Stimulated activated CD4-positive, alpha-beta T cell treated with anti-CD3 and anti-CD28 coated beads, TNF-alpha, amount 100 ng/mL, for 24 hours (primary cell): ENCODE results near the gene C6orf47.

Experiments
- DNase-seq, 3 experiments: peaks; one replicate each; pipeline ENCODE4 v3.0.0-alpha.2; 2020; ENCODE audit warnings: low read depth in 3 of 3

C6orf47 gene

DNA sequence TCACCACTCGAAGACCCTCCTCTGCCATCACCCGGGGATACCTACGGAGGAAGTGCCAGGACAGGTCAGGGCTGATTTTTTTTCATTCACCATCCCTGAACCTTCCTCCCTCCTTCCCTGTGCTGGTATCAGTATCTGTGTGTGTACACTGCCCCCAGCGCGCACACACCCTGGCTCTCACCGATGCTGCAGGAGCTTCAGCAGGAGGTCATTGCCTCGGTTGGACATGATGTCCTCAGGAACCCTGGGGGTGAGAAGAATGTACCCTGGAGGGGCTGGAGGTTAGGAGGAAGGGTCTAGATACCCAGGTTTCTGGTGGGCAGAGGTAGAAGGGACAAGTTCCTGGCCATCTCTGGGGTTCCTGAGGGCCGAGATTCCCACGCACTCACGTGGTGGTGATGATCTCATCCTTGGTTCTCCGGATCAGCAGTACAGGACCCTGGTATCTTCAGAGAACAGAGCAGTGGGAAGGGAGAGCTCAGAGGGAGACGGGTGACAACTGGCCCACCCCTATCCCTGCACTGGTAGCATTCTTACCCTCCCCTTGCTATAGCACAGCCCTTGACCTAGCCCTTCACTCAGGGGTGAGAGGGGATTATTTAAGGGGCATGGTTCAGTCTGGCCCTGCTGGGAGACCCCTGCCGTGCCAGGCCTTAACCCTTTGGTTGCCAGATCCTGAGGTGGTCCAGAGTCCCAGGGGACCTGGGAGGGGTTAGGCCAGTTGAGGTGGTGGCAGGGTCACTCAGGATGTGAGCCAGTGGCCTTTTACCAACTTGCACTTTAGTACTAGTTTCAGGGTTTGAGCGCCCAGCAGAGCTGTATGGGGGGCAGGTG lies 27.5 kb upstream of the C6orf47 start:
- no peak for DNase-seq

DNA sequence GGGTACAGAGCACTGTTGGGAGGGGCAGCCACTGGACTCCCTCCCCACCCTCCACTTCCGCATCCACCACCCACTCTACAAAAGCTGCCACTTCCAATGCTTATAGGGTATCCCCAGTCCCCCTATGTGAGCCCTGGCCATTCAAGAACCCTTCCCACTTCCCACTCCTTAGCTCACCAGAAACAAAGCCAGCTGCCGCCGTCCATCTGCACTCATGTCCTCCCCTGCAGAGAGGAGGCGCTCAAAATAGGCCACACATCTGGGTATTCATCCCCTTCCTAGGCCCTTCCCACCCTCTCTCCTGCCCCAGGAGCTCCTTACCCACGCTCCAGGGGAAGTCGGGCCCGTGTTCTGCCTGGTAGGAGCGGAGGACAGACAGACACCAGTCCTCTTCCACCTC lies 26.7 kb upstream of the C6orf47 start:
- DNase-seq: no peak

GRCh38 chr6:31686483-31686882 lies 25.9 kb upstream of the C6orf47 start:
- no peak for DNase-seq

GRCh38 chr6:31683591-31683990 lies 23.0 kb upstream of the C6orf47 start:
- no peak for DNase-seq

DNA sequence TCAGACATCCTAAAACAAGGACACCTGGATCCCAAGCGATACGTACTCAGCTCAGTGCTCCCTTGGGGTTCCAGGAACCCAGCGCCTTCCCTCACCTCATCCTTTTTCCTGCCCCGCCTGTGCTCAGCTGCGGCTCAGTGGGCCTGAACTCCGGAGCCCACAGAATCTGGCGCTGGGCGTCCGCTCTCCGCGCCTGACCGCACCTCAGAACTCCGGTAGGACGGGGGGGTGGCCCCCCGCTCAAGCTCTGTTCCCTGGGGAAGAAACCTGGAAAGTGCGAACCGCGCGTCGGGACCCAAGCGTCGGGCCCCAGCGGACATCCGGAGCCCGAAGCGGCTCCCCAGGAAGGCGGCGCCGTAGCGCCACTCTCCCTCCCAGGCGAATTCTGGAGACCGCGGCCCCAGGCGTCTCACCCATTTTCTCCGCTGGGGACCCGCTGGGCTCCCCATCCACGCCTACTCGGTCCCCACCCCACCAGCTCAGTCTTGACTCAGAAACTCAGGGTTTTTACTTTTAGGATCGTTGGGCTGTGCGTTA lies 20.6 kb upstream of the C6orf47 start:
- peak in 1 of 3 experiments; percentile 48 for DNase-seq

DNA sequence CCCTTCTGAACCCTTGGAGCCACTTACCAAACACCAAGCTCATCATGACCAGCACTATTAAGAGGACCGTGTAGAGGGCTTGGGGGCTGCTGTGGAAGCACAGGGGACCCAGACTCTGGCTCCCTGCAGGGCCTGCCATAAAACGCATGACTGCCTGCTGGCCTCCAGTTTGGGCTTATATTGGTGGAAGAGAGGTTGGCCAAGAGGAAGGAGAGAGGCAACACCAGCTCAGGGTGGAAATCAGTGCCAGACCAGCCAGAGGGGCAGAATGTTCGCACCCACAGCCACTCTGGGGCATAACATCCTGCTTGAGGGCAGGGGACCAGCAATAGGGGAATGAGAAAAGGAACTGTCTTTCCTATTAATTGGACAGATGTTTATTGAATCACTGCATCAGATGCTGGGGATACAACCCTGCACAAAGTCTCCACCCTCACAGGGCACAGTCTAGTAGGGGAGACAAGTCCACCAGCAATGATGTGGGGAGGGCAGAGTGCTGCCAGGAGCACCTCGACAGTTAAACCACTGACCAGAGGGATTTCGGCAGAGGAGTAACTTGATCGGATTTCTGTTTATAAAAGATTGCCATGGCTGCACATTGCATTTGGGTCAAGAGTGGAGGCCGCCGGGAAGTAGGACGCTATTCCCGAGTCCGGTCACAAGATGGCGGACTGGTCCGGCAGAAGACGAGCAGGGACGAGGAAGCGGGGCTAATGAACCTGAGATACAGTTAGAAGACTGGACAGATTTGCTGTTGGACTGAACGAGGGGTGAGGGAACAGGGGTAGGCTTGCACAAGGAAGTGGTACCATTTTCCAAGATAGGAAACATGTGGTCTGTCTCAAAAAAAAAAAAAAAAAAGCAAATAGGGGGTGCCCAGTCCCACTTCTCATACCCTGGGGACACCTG lies 19.9 kb upstream of the C6orf47 start, which contains the start of gene LY6G5C:
Gene LY6G5C (minus strand): TSS at position 842 of the 909 bp plus-strand sequence. CDS start 694 bp downstream, at position 148.
- DNase-seq: peak in 2 of 3 experiments; percentile 30 to 57

DNA sequence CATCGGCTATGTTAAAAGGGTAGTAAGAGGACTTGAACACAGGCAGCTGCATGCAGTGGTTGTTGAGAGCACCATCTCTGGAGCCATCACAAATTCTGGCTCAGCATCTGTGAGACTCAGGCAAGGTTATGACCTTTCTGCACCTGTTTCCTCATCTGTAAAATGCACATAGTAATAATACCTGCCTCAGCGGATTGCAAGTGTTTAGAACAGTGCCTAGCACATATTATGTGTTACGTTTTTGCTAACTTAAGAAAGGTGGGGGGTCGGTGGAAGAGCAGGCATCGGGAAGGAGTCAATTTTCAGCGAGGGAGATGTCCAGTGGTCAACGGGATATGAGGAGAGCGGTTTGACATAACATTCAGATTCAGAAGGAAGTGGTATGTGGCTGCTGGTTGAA lies 17.4 kb upstream of the C6orf47 start:
- DNase-seq: no peak

DNA sequence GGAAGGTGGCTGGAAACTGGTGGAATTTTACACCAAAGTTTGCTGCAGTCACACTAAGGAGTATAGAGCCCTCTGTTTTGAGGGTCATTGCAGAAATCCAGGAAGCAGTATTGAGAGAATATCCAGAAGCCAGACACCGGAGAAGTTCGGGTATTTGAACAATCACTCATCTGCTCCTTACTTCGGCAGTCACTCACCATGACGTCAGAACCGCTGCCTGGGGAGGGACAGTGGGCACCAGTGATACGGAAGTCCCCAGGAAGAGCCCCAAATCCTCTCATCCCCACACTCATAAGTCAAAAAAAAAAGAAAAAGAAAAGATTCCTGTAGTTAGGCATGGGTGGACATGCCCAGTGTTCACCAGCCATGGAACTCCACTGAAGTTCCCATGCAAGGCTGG lies 16.3 kb upstream of the C6orf47 start:
- no peak for DNase-seq

GRCh38 chr6:31676322-31676903 lies 15.8 kb upstream of the C6orf47 start:
- DNase-seq: no peak

DNA sequence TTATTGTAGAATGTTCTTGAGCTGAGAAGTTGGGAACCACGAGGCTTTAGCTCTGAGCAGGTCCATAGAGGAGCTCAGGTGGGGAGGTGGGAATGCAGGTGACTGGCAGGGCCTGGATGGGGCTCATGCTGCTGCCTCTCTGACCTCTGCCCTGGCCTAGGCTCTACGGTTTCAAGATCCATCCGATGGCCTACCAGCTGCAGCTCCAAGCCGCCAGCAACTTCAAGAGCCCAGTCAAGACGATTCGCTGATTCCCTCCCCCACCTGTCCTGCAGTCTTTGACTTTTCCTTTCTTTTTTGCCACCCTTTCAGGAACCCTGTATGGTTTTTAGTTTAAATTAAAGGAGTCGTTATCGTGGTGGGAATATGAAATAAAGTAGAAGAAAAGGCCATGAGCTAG lies 9.1 kb upstream of the C6orf47 start, which contains the start of gene LY6G5B:
Gene LY6G5B (plus strand): TSS at position 301 of the 400 bp plus-strand sequence. CDS start 975 bp downstream, outside the sequence.
- DNase-seq: no peak

DNA sequence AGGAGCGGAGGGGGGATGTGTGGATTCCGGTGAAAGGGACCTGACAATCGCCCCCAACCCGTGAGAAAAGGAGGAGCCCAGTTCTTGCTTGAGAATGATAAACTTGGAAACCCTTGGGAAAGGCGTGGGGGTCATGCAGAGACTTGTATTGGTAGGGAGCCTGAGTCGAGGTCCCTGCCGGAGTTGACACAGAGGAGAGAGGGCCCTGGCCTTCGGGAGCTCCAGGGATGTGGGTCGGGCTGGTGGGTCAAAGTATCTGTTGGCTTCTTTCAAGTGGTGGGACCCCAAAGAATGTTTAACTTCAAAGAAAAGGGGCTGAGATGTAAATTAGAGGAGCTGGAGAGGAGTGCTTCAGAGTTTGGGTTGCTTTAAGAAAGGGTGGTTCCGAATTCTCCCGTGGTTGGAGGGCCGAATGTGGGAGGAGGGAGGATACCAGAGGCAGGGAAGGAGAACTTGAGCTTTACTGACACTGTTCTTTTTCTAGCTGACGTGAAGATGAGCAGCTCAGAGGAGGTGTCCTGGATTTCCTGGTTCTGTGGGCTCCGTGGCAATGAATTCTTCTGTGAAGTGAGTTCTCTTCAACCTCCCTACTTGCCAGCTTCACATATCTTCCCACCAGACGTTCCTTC lies 5.9 kb upstream of the C6orf47 start:
- DNase-seq: no peak

DNA sequence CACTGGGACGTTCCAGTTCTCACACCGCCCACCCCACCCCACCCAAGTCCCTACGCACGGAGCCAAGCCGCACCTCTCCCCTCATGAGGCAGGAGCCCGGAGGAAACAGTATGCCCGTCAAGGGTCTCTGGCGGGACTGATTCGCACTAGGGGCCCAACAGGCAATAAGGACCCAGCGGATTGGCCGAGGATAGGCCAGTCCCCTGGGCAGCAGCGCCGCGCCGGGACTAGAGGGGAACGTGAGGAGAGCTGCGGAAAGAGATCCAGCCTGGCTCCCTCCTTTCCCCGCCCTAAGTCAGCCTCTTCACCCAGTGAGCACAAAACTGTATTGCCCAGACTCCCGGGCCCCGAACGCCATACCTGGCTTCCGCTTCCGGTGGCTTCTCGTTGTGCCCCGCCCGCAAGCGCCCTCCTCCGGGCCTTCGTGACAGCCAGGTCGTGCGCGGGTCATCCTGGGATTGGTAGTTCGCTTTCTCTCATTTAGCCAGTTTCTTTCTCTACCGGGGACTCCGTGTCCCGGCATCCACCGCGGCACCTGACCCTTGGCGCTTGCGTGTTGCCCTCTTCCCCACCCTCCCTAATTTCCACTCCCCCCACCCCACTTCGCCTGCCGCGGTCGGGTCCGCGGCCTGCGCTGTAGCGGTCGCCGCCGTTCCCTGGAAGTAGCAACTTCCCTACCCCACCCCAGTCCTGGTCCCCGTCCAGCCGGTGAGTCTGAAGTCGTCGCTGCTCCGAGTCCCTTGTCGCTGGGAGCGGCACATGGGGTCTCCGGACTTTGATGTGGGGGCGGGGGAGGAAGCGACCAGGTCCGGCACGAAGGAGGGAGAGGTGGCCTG lies 5.1 kb upstream of the C6orf47 start, which contains the start of gene CSNK2B:
Gene CSNK2B (plus strand): TSS at position 580 of the 836 bp plus-strand sequence. CDS start 752 bp downstream, outside the sequence.
- DNase-seq: peak; percentile 97 to 98 (median 98)

- DNase-seq: peak; percentile 78 to 87 (median 85)
These were observed 4.4 kb upstream of the C6orf47 start, which contains the start of gene GPANK1 for GRCh38 chr6:31664790-31665500. Gene GPANK1, minus strand, starts transcription at chr6:31664997. Its CDS starts 519 bp downstream, at chr6:31664478.

DNA sequence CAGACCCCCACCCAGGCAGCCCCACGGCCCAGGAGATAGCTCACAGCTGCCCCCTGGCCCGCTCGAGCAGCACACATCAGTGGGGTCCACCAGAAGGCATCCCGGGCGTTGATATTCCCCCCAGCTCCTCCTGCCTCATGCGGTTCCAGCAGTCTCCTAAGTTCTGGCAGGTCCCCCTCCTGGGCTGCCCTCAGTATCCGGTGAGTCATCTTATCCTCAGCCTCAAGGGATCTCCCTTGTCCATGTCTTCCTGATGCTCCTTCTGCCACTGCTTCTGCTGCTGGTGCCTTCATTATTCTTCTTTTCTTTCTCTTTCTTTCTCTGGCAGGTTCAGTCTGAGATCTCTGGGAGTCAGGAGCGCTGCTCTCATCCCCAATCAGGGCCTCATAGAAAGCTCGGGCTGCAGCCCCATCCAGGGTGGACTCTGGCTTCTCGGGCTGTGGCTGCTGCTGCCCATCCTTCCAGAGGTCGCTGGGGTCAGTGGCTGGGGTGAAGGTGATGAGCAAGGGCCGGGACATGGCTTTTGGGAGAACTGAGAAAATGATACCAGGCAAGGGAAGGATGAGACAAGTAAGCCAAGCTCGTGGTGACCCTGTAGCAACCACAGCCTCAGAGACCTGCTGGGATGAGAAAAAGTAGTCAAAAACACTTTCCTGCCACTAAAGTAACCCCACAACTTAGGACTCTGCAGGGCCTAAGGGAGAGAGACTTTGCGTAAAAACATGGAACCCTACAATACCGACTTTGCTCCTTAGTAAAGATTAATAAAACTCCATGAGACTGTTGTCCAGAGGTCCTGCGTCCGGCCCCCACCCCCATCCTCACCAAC lies 3.6 kb upstream of the C6orf47 start:
- no peak for DNase-seq

DNA sequence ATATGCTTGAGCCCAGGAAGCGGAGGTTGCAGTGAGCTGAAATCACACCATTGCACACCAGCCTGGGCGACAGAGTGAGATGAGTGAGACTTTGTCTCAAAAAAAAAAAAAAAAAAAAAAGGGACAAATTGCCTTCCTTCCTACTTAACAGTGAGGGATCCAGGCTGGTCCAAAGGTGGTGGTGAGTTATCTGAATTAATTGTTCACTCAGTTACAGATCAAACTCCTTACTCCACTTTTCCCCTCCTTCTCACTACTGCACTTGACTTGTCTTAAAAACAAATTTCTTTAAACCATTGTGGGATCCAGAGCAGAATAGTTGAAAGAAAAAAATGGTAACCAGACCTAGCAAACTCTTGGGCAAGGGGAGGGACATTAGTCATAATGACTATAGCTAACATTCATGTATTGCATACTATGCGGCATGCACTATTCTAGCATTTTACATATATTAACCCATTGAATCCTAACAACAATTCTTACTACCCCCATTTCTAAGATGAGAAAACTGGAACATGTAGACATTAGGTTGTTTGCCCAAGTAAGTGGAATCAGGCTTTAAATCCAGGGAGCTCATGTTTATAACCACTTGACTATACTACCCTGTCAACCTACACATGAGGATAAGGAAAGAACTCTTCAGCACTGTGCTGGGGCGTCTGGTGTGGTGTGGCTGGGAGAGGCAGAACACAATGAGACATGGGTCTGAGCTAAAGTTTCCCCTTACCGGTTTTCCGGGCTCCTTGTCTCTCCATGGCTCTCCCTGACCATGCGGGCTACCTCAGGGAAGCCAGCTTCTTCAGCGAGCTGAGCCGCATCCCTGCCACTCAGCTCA lies 2.8 kb upstream of the C6orf47 start:
- no peak for DNase-seq

DNA sequence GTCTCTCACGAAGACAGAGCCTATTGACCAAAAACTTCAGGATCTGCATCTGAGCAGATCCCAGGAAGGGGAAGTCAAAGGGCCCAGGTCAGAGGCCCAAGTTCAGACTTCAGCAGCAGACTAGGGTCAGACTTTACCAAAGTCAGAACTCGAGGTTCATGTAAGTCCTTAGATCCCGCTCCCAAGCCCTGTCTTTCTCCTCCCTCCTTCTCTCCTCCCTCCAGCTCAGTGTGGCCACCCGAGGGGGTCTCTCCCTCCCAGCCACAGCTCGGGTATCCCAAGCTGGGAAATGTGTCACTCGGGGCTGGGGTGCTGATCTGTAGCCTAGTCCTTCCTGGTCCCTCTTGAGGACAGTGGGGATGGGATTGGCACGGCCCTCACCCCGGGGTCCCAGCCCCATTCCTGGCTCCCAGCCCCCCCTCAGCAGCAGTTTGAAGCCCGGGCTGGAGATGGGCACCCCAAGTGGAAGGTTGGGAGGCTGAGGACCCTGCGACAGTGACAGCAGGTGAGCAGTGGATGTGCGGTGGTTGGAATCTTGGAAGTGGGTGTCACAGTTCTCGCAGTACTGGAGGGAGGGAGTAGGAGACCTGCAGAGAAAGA lies 1.6 kb upstream of the C6orf47 start:
- no peak for DNase-seq
